OCI-LY3 (cell line): ENCODE results near the gene FIS1.
"Not testable (repeated sequence)": the region's sequence is repeated elsewhere in the genome, so short reads cannot be mapped to it uniquely, and the experiment has no call there.

Source experiments
- H2AFZ ChIP-seq: fragments of 200-600, 300-600 bp; shearing (Covaris generic); 2 replicates; pipeline ENCODE4 v1.6.0; 2014; ENCODE audit warnings: antibody characterized with exemption, low read depth, low read length
- H3K27ac ChIP-seq: fragments of 200-600, 300-600 bp; sonication (generic); 2 replicates; pipeline ENCODE4 v1.5.1; 2014; ENCODE audit warnings: mild to moderate bottlenecking, low read length, moderate library complexity, mixed read lengths
- H3K27me3 ChIP-seq: fragments of 200-600, 300-600 bp; sonication (generic); 2 replicates; pipeline ENCODE4 v1.6.1; 2014; ENCODE audit warnings: low read depth, low read length, mixed read lengths
- H3K36me3 ChIP-seq: fragments of 200-600, 300-600 bp; sonication (generic); replicated peaks from 2 replicates; pipeline ENCODE3; 2014; ENCODE audit warnings: low read depth, low read length, mixed read lengths
- H3K4me1 ChIP-seq: fragments of 300-600, 200-600 bp; sonication (generic); 2 replicates; pipeline ENCODE4 v1.6.1; 2014; ENCODE audit warnings: low read length, mixed read lengths
- H3K4me2 ChIP-seq: fragments of 200-600, 300-600 bp; sonication (generic); 2 replicates; pipeline ENCODE4 v1.6.1; 2014; ENCODE audit warnings: low read length, mixed read lengths
- H3K4me3 ChIP-seq: fragments of 300-600, 200-600 bp; sonication (generic); 2 replicates; pipeline ENCODE4 v1.5.1; 2014; ENCODE audit warnings: antibody characterized with exemption, mild to moderate bottlenecking, low read length, moderate library complexity
- H3K79me2 ChIP-seq: fragments of 300-600, 200-600 bp; shearing (Covaris generic); 2 replicates; pipeline ENCODE4 v1.6.1; 2014; ENCODE audit warnings: mild to moderate bottlenecking, low read length, mixed read lengths
- H3K9ac ChIP-seq: fragments of 300-600, 200-600 bp; shearing (Covaris generic); 2 replicates; pipeline ENCODE4 v1.6.0; 2014; ENCODE audit warnings: mild to moderate bottlenecking, low read length, moderate library complexity
- H3K9me3 ChIP-seq: fragments of 200-600, 300-600 bp; shearing (Covaris generic); 2 replicates; pipeline ENCODE4 v1.6.1; 2014; ENCODE audit warnings: low read length, mixed read lengths; ENCODE audit not compliant: insufficient read depth
- H4K20me1 ChIP-seq: fragments of 200-600, 300-600 bp; sonication (generic); 2 replicates; pipeline ENCODE4 v1.6.1; 2016; ENCODE audit warnings: low read length, mixed read lengths; ENCODE audit not compliant: insufficient read depth
- EZH2phosphoT487 ChIP-seq: fragments of 200-600 bp; shearing (Covaris generic); IDR thresholded peaks from 2 replicates; pipeline ENCODE4 v1.6.1; 2018; ENCODE audit warnings: antibody characterized with exemption, mixed run types, low read depth
- TF ChIP-seq, protein P1 (sequence below): fragments of 200-600, 300-600 bp; sonication (generic); IDR thresholded peaks from 2 replicates; pipeline ENCODE4 v1.5.1; 2014; ENCODE audit warnings: antibody characterized with exemption, low read length, low read depth

Gene FIS1

DNA sequence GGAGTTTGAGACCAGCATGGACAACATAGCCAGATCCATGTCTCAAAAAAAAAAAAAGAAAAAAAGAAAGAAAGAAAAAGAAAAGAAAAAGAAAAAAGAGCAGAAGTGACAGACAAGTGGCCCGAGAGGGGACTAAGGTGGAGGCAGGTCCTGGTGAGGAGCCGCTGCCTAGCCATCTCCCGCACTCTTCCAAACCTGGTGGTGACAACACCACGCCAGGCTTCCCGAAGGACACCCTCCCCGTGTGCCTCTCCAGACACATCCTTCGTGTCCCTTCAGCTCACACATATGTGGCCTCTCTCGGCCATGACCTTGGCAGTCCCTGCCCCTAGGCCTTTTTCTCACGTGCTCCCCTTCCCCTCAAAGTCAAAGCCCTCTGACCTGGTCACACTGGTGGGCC is 40.3 kb upstream of the FIS1 start:
- Histone ChIP-seq H3K79me2 (no peaks in the 10 kb centered on the region), H3K36me3 (no peaks in the 10 kb centered on the region), H2AFZ (no peak overlapping the region), H3K27ac (no peak overlapping the region), H3K4me1 (peaks cover 5% of the 10 kb centered on the region; the same call in 1 of the 2 replicates), H3K9ac (no peak overlapping the region), H3K4me3 (no peak overlapping the region), H4K20me1 (no peaks in the 10 kb centered on the region), H3K27me3 (peaks cover 12% of the 10 kb centered on the region), H3K4me2 (no peak overlapping the region), H3K9me3 (no peaks in the 10 kb centered on the region)
- TF ChIP-seq, protein P1, sequence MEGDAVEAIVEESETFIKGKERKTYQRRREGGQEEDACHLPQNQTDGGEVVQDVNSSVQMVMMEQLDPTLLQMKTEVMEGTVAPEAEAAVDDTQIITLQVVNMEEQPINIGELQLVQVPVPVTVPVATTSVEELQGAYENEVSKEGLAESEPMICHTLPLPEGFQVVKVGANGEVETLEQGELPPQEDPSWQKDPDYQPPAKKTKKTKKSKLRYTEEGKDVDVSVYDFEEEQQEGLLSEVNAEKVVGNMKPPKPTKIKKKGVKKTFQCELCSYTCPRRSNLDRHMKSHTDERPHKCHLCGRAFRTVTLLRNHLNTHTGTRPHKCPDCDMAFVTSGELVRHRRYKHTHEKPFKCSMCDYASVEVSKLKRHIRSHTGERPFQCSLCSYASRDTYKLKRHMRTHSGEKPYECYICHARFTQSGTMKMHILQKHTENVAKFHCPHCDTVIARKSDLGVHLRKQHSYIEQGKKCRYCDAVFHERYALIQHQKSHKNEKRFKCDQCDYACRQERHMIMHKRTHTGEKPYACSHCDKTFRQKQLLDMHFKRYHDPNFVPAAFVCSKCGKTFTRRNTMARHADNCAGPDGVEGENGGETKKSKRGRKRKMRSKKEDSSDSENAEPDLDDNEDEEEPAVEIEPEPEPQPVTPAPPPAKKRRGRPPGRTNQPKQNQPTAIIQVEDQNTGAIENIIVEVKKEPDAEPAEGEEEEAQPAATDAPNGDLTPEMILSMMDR = no peak
- no peak for TF ChIP-seq EZH2phosphoT487

DNA sequence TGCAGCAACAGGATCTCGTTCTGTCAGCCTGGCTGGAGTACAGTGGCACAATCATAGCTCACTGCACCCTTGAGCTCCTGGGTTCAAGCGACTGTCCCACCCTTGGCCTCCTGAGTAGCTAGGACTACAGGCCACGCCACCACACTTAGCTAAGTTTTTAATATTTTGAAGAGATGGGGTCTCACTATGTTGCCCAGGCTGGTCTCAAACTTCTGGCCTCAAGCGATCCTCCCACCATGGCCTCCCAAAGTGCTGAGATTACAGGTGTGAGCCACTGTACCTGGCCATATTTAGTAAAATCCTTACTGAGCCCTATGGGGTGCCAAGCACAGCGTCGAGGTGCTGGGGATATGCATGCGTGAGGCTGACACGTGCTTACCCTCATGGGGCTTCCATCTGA is 36.0 kb upstream of the FIS1 start:
- not testable (repeated sequence) for H3K27ac ChIP-seq, H3K4me2 ChIP-seq, H3K9ac ChIP-seq, H3K4me1 ChIP-seq, H3K79me2 ChIP-seq, H3K4me3 ChIP-seq, H3K36me3 ChIP-seq, H3K9me3 ChIP-seq, H2AFZ ChIP-seq, H4K20me1 ChIP-seq, H3K27me3 ChIP-seq

DNA sequence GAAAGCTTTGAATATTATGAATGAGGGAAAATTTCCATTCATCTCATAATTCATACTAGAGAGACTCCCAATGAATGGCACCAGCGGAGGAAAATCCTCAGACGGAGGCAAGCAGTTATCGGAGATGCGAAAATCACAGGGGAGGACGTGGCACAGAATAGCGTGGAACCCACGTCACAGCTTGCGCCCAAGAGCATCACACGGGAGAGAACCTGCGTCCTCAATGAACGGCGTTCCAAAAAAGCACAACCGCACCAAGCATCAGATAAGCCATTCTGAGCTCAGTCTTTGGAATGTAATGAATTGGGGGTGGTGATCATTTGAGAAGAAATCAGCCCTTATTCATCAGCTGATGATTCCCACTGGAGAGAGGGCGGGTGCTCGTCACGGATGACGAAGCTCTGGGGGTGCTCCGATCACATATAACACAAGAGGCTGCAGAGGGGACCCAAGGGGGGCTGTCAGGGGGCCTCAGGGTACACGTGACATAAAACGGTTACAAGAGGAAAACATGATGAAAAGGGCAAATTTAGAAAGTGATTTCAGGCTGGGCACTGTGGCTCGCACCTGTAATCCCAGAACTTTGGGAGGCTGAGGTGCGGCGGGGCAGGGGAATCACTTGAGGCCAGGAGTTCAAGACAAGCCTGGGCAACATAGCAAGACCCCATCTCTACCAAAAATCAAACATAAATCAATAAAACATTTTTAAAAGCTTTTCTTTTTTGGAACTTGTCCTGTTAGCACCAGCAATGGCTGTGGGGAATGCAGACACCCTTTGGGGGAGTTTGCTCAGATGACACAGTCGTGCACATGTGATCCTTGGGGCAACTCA is 33.8 kb upstream of the FIS1 start:
- no peak overlapping the region for H3K9ac ChIP-seq
- no peaks in the 10 kb centered on the region for H3K79me2 ChIP-seq
- no peaks in the 10 kb centered on the region for H3K36me3 ChIP-seq
- H3K4me3 ChIP-seq = no peak overlapping the region
- no peak overlapping the region for H2AFZ ChIP-seq
- H3K4me1 ChIP-seq = peaks cover 5% of the 10 kb centered on the region; the same call in 1 of the 2 replicates
- no peak overlapping the region for H3K4me2 ChIP-seq
- no peak for TF ChIP-seq EZH2phosphoT487
- TF ChIP-seq, protein P1 = no peak
- no peak overlapping the region for H3K27ac ChIP-seq
- H4K20me1 ChIP-seq = no peaks in the 10 kb centered on the region
- no peaks in the 10 kb centered on the region for H3K9me3 ChIP-seq
- no peaks in the 10 kb centered on the region for H3K27me3 ChIP-seq

DNA sequence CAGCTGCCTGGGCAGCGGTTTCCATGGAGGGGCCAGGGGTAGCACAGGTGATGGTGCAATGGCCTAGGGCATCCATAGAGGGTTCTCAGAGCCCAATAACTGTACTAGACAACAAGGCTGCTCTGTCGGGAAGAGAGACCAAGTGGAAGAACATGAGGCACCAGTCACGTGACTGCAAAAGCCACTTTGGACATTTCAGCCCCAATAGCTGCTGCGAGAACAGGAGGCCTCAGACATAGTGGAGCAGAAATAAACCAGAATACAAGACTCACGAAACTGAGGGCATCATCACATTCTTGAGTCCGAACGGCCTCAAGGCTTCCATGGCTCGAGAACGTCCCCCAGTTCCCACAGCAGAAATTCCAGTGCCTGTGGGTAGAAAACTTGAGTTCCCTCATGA is 32.3 kb upstream of the FIS1 start:
- no peak overlapping the region for H3K9ac ChIP-seq
- no peak overlapping the region for H3K4me2 ChIP-seq
- TF ChIP-seq, protein P1 = no peak
- no peak for TF ChIP-seq EZH2phosphoT487
- no peaks in the 10 kb centered on the region for H3K4me1 ChIP-seq
- H3K79me2 ChIP-seq = no peaks in the 10 kb centered on the region
- H3K27me3 ChIP-seq = 0 out of 2 replicates have a peak, but pooled peaks cover 2% of the 10 kb centered on the region
- no peak overlapping the region for H2AFZ ChIP-seq
- H3K9me3 ChIP-seq = no peaks in the 10 kb centered on the region
- H4K20me1 ChIP-seq = no peaks in the 10 kb centered on the region
- H3K4me3 ChIP-seq = no peak overlapping the region
- H3K36me3 ChIP-seq = no peaks in the 10 kb centered on the region
- no peak overlapping the region for H3K27ac ChIP-seq
